ENCODE results near the gene THRSP. TPM values are rescaled to one million over a fixed set of nuclear protein-coding genes. Genes with fewer than 3 reads are reported as not detected.

Gene THRSP
- total RNA-seq, 1 experiment from 2014 or later: not detected

- Histone ChIP-seq H4K5ac (ENCODE audit: insufficient read length, low read depth, low read length) (peak within 1 kb of the TSS; percentile 64), H3K27me3 (ENCODE audit: insufficient read depth, low read length) (no peaks in the 10 kb centered on the region), H3K18ac (ENCODE audit: insufficient read length, low read depth, low read length) (peak within 1 kb of the TSS; percentile 74), H3K23ac (ENCODE audit: insufficient read length, low read depth, low read length) (no peak within 1 kb of the TSS), H3T11ph (ENCODE audit: low read length) (no peak within 1 kb of the TSS), H4K91ac (ENCODE audit: insufficient read length, low read depth, low read length) (no peak within 1 kb of the TSS), H3K79me2 (ENCODE audit: insufficient read depth, low read length) (peaks cover 17% of the 10 kb centered on the region; the same call in 1 of the 2 replicates), H4K20me1 (ENCODE audit: control insufficient read depth, insufficient read depth, insufficient read length) (no peaks in the 10 kb centered on the region), H2BK12ac (ENCODE audit: insufficient read length, low read depth, low read length) (no peak within 1 kb of the TSS), H3K27ac (ENCODE audit: insufficient read length, low read depth, low read length) (peak within 1 kb of the TSS; percentile 1), H2BK15ac (ENCODE audit: low read depth, low read length) (no peak within 1 kb of the TSS), H3K56ac (ENCODE audit: insufficient read length, low read depth, low read length) (no peak within 1 kb of the TSS), H2BK120ac (ENCODE audit: low read depth, low read length, poor library complexity, severe bottlenecking) (no peak within 1 kb of the TSS), H2AK5ac (ENCODE audit: insufficient read length, low read length) (no peak within 1 kb of the TSS), H3K79me1 (ENCODE audit: insufficient read depth, low read depth, low read length, poor library complexity, severe bottlenecking) (no peaks in the 10 kb centered on the region), H3K4me2 (ENCODE audit: insufficient read depth, insufficient read length, low read length) (peak within 1 kb of the TSS; percentile 100), H2BK20ac (ENCODE audit: low read depth, low read length, poor library complexity, severe bottlenecking) (no peak within 1 kb of the TSS), H3K14ac (ENCODE audit: insufficient read depth, low read length) (peak within 1 kb of the TSS; percentile 82), H3K9ac (ENCODE audit: extremely low read depth, insufficient read length, low read length) (peak within 1 kb of the TSS; percentile 87), H3K4me1 (ENCODE audit: insufficient read depth, low read length) (no peaks in the 10 kb centered on the region), H3K23me2 (ENCODE audit: insufficient read length, low read depth, low read length, poor library complexity, severe bottlenecking) (peaks cover 8% of the 10 kb centered on the region), H4K8ac (replicated peaks; ENCODE audit: insufficient read length, low read depth, low read length) (no peak within 1 kb of the TSS), H3K4ac (ENCODE audit: low read depth, low read length) (no peak within 1 kb of the TSS), H2AFZ (ENCODE audit: low read length) (peak within 1 kb of the TSS; percentile 45), H3K9me3 (ENCODE audit: control insufficient read depth, low read depth, low read length) (no peaks in the 10 kb centered on the region), H2BK5ac (ENCODE audit: insufficient read length, low read length) (no peak within 1 kb of the TSS)
- Mint-ChIP-seq H3K27ac (peak within 1 kb of the TSS; percentile 48 to 97 (median 94); a peak in 5 of 7 replicates), H3K9me3 (no peaks in the 10 kb centered on the region; a peak in 1 of 5 replicates), H3K27me3 (ENCODE audit: low read depth) (peaks cover 10% of the 10 kb centered on the region), H3K36me3 (ENCODE audit: insufficient read depth in 1 of 3, low read depth in 3 of 3) (peaks cover 0 to 8% (median 4%) of the 10 kb centered on the region in 3 experiments; a peak in 4 of 7 replicates), H3K4me1 (peaks cover 11 to 16% of the 10 kb centered on the region in 2 experiments), H3K4me3 (peak within 1 kb of the TSS; percentile 91 to 92)
- no CpG with 5 or more reads among the region's 68 CpGs for WGBS (ENCODE audit: extremely low coverage, insufficient read length, low lambda C conversion rate)
- TF ChIP-seq CTCF (conservative IDR thresholded peaks at IDR 0.05): no peak
- peak; percentile 70 for DNase-seq
Measured at GRCh38 chr11:78079232-78080083, 15.8 kb downstream of the THRSP start, which contains the start of gene NDUFC2. TSS of gene NDUFC2 (minus strand) at chr11:78079862. CDS start at chr11:78079744, 118 bp downstream.

All from H9 (cell line).